GM23338 (cell line): Measurements from ENCODE around the gene PTPRE. TPM values are rescaled to one million over a fixed set of nuclear protein-coding genes. Genes with fewer than 3 reads are reported as not detected.

Experiments
- ATAC-seq: fragments of 200-7000 bp; cut with Tn5 transposase; 3 replicates; pipeline ENCODE4 v1.9.1; 2020
- DNase-seq: peaks from one replicate; pipeline ENCODE4 v3.0.0-alpha.2; 2015; ENCODE audit warnings: low spot score
- H2AFZ ChIP-seq: fragments of 200-600 bp; sonication (generic); 2 replicates; pipeline ENCODE4 v1.8.0; 2016; ENCODE audit warnings: antibody characterized with exemption, mild to moderate bottlenecking, moderate library complexity
- H3F3A ChIP-seq: fragments of 200-600 bp; sonication (generic); replicated peaks from 2 replicates; pipeline ENCODE4 v1.8.0; 2017; ENCODE audit warnings: antibody characterized with exemption, mixed run types, low read depth
- H3K27ac ChIP-seq: fragments of 200-600 bp; sonication (generic); 2 replicates; pipeline ENCODE4 v1.6.1; 2016; ENCODE audit warnings: low read depth
- H3K27me3 ChIP-seq: fragments of 200-600 bp; sonication (generic); 2 replicates; pipeline ENCODE4 v1.8.0; 2016; ENCODE audit warnings: mild to moderate bottlenecking, mixed run types, moderate library complexity; ENCODE audit not compliant: insufficient read depth
- H3K36me3 ChIP-seq: fragments of 200-600 bp; sonication (generic); 2 replicates; pipeline ENCODE4 v1.8.0; 2016; ENCODE audit warnings: mild to moderate bottlenecking; ENCODE audit not compliant: insufficient read depth
- H3K4me1 ChIP-seq: fragments of 200-600 bp; sonication (generic); 2 replicates; pipeline ENCODE4 v1.8.0; 2016; ENCODE audit warnings: mild to moderate bottlenecking, moderate library complexity; ENCODE audit not compliant: insufficient read depth
- H3K4me2 ChIP-seq: fragments of 200-600 bp; sonication (generic); 2 replicates; pipeline ENCODE4 v1.7.1; 2017; ENCODE audit warnings: mixed run types
- H3K4me3 ChIP-seq: fragments of 200-600 bp; sonication (generic); 2 replicates; pipeline ENCODE4 v1.6.1; 2016; ENCODE audit warnings: mixed run types
- H3K79me2 ChIP-seq: fragments of 200-600 bp; sonication (generic); replicated peaks from 2 replicates; pipeline ENCODE4 v1.8.0; 2017; ENCODE audit warnings: mild to moderate bottlenecking; ENCODE audit not compliant: insufficient read depth
- H3K9me2 ChIP-seq: fragments of 200-600 bp; sonication (generic); 2 replicates; pipeline ENCODE4 v1.8.0; 2017; ENCODE audit not compliant: insufficient read depth
- H4K20me1 ChIP-seq: fragments of 200-600 bp; sonication (generic); replicated peaks from 2 replicates; pipeline ENCODE4 v1.8.0; 2017; ENCODE audit warnings: mild to moderate bottlenecking; ENCODE audit not compliant: insufficient read depth
- H3K27ac Mint-ChIP-seq: 2 replicates; pipeline ENCODE4 v1.8.0; 2020; ENCODE audit warnings: inconsistent platforms, mild to moderate bottlenecking, moderate library complexity, mixed read lengths
- H3K27me3 Mint-ChIP-seq: 3 replicates; pipeline ENCODE4 v1.8.0; 2022; ENCODE audit warnings: low read depth, mild to moderate bottlenecking, moderate library complexity, mixed read lengths, inconsistent platforms; ENCODE audit not compliant: insufficient read depth, poor library complexity
- H3K36me3 Mint-ChIP-seq: 3 replicates; pipeline ENCODE4 v1.8.0; 2021; ENCODE audit warnings: low read depth, mild to moderate bottlenecking, inconsistent platforms, moderate library complexity, mixed read lengths
- H3K4me1 Mint-ChIP-seq: 3 replicates; pipeline ENCODE4 v1.8.0; 2020; ENCODE audit warnings: mild to moderate bottlenecking, inconsistent platforms, mixed read lengths
- H3K4me3 Mint-ChIP-seq: 3 replicates; pipeline ENCODE4 v1.8.0; 2021; ENCODE audit warnings: moderate library complexity, mild to moderate bottlenecking, inconsistent platforms, mixed read lengths
- H3K9me3 Mint-ChIP-seq: 3 replicates; pipeline ENCODE4 v1.8.0; 2020; ENCODE audit warnings: moderate library complexity, mild to moderate bottlenecking, inconsistent platforms, mixed read lengths
- CREB1 ChIP-seq: fragments of 250-450 bp; sonication (Bioruptor Pico); IDR thresholded peaks from 2 replicates; pipeline ENCODE4 v1.5.0; 2020; ENCODE audit warnings: low read depth, mild to moderate bottlenecking, moderate library complexity
- EZH2 ChIP-seq: fragments of 200-600 bp; sonication (generic); IDR thresholded peaks from one replicate; pipeline ENCODE4 v1.8.0; 2017; ENCODE audit warnings: antibody characterized with exemption, mild to moderate bottlenecking, low read depth; ENCODE audit not compliant: unreplicated experiment
- EZH2phosphoT487 ChIP-seq: fragments of 200-600 bp; sonication (generic); IDR thresholded peaks from one replicate; pipeline ENCODE4 v1.8.1; 2018; ENCODE audit warnings: antibody characterized with exemption; ENCODE audit not compliant: unreplicated experiment
- JUNB ChIP-seq: IDR thresholded peaks from one replicate; pipeline ENCODE4 v1.6.1; 2016; ENCODE audit warnings: antibody characterized with exemption; ENCODE audit not compliant: unreplicated experiment
- NANOG ChIP-seq: IDR thresholded peaks from 2 replicates; pipeline ENCODE4 v1.6.1; 2016; ENCODE audit warnings: antibody characterized with exemption, borderline replicate concordance
- POLR2AphosphoS5 ChIP-seq: IDR thresholded peaks from 2 replicates; pipeline ENCODE4 v1.6.1; 2016; ENCODE audit warnings: antibody characterized with exemption, low read depth
- STAT1 ChIP-seq: IDR thresholded peaks from one replicate; pipeline ENCODE4 v1.6.1; 2016; ENCODE audit warnings: antibody characterized with exemption; ENCODE audit not compliant: unreplicated experiment
- ZNF114 ChIP-seq: fragments of 250-450 bp; sonication (Bioruptor Pico); IDR thresholded peaks from 2 replicates; pipeline ENCODE4 v1.5.0; 2020; ENCODE audit warnings: mild to moderate bottlenecking, moderate library complexity
- ZNF331 ChIP-seq: fragments of 250-450 bp; sonication (Bioruptor Pico); IDR thresholded peaks from 2 replicates; pipeline ENCODE4 v1.5.0; 2020; ENCODE audit warnings: low read depth, mild to moderate bottlenecking, moderate library complexity
- polyA plus RNA-seq: library from polyadenylated mRNA; unstranded; fragments of >200 nt; fragmentation: Nextera tagmentation; extraction: Ambion mirVana; gene quantifications from 2 replicates; pipeline ENCODE4 v1.2.1, GENCODE V29; 2016
- total RNA-seq: library from RNA; depleted of rRNA; stranded (reverse); fragments of >200 nt; shearing (Covaris generic); gene quantifications from 2 replicates; pipeline ENCODE4 v1.2.3, GENCODE V29; 2014
- TF ChIP-seq, protein P1 (sequence below): IDR thresholded peaks from one replicate; pipeline ENCODE4 v1.6.1; 2018; ENCODE audit warnings: antibody characterized with exemption; ENCODE audit not compliant: unreplicated experiment
- TF ChIP-seq, protein P2 (sequence below), 2 experiments: fragments of 200-600 bp in 1 of 2; sonication (generic) in 1 of 2; conservative IDR thresholded peaks; 2 replicates each; pipeline versions ENCODE4 v1.5.1 to v1.6.1; 2016 to 2017; ENCODE audit warnings: antibody characterized with exemption in 2 of 2, low read depth in 2 of 2, mild to moderate bottlenecking in 2 of 2, moderate library complexity in 1 of 2
- TF ChIP-seq, protein P3 (sequence below): IDR thresholded peaks from 2 replicates; pipeline ENCODE4 v1.6.1; 2016; ENCODE audit warnings: antibody characterized with exemption

Gene PTPRE
- total and polyA plus RNA-seq, 2 experiments from 2014 or later, result 0.34 to 0.42 TPM

DNA sequence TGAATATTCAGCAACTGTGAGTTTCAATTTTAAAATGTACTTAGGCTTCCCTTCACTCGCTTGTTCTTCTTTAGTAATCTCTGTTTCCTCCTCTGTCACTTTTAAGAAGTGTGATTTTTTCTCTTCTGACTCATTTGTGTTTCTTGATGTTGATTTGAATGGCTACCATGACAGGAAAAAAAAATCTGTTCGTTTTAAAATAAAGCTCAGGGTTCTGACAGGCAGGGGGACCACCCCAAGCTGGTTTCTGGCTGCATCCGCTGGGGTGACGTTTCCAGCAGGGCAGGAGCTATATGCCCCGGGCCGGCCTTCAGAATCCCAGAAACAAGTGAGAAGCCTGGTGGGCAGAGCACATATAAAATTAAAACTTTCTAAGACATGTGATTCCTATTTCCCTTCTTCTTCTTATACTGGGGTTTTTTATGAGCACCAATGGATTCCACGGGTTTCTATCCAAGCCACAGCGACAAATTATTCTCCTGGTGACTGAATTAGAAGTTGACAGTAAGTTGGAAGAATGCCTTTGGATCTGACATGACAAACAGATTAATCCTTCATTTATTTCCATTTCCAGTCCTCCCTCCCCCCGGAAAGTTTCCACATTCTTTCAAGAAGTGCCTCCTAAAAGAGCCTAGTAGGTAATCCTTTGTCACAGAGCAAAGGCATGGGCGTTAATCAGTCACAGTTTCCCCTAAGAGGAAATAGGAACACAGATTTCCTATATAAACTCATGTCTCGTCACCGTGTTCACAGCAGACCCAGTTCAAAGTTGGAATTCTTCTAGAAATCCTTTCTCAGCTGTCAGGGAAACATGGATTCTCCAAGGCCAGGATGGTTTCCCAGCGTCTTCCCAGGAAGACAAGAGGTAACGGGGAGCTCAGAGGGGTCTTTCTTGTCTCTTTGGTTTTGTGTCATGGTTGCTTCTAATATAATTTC lies 79.9 kb downstream of the PTPRE start (continued):
- TF ChIP-seq, protein P1, sequence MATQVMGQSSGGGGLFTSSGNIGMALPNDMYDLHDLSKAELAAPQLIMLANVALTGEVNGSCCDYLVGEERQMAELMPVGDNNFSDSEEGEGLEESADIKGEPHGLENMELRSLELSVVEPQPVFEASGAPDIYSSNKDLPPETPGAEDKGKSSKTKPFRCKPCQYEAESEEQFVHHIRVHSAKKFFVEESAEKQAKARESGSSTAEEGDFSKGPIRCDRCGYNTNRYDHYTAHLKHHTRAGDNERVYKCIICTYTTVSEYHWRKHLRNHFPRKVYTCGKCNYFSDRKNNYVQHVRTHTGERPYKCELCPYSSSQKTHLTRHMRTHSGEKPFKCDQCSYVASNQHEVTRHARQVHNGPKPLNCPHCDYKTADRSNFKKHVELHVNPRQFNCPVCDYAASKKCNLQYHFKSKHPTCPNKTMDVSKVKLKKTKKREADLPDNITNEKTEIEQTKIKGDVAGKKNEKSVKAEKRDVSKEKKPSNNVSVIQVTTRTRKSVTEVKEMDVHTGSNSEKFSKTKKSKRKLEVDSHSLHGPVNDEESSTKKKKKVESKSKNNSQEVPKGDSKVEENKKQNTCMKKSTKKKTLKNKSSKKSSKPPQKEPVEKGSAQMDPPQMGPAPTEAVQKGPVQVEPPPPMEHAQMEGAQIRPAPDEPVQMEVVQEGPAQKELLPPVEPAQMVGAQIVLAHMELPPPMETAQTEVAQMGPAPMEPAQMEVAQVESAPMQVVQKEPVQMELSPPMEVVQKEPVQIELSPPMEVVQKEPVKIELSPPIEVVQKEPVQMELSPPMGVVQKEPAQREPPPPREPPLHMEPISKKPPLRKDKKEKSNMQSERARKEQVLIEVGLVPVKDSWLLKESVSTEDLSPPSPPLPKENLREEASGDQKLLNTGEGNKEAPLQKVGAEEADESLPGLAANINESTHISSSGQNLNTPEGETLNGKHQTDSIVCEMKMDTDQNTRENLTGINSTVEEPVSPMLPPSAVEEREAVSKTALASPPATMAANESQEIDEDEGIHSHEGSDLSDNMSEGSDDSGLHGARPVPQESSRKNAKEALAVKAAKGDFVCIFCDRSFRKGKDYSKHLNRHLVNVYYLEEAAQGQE, result no peak
- TF ChIP-seq EZH2phosphoT487 (no peak), CREB1 (CRISPR knock-in tag) (no peak), EZH2 (no peak), ZNF114 (CRISPR knock-in tag) (no peak), STAT1 (no peak), NANOG (no peak), POLR2AphosphoS5 (no peak)

DNA sequence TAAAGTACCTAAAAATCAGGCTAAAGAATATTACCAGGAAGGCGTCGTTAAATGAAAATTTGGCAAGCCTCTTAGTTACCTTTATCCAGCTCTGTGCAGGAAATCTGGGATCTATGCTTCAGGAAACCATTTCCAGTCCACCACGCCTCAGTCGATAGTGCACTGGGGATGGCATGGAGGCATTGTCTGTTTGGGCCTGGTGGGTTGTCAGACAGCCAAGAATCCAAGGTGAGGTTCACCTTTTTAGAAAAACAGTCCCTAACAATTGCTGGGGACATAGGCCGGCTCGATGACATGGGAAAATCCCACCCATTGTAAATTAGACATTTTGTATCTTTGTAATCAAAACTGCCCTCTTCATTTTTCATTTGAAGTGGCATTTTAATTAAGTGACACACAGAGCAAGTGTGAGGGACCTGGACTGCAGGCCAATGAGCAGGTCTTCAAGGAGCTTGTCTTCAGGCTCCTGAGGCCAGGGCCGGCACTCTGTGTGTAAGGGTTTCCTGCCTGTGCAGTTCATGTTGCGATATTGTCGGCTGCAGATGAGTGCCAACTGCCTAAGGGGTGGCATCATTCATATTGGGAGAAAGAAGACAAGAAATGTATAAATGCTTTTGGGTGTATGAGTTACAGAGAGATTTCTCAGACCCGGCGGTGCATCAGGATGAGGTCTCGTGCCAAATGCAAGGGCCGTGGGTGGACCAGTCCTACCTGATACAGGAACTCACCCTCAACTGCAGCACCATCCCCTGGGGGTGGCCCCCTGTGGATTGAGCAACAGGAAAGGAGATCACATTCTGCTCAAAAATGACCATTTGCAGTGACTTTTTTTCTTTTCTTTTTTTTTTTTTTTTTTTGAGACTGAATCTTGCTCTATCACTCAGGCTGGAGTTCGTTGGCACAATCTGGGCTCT lies 80.8 kb downstream of the PTPRE start:
- Histone ChIP-seq H3F3A (no peaks in the 10 kb centered on the region), H3K27ac (no peak overlapping the region), H3K4me1 (no peaks in the 10 kb centered on the region), H3K79me2 (no peaks in the 10 kb centered on the region), H3K9me2 (no peaks in the 10 kb centered on the region), H3K4me3 (no peak overlapping the region), H3K4me2 (no peak overlapping the region), H2AFZ (no peak overlapping the region), H3K36me3 (no peaks in the 10 kb centered on the region), H4K20me1 (no peaks in the 10 kb centered on the region), H3K27me3 (no peaks in the 10 kb centered on the region)
- DNase-seq (no peak), ATAC-seq (no peak)
- Mint-ChIP-seq H3K27ac (no peak overlapping the region), H3K27me3 (peaks cover 2% of the 10 kb centered on the region), H3K36me3 (no peaks in the 10 kb centered on the region), H3K9me3 (no peaks in the 10 kb centered on the region), H3K4me1 (no peaks in the 10 kb centered on the region; the same call in 2 of the 3 replicates), H3K4me3 (no peak overlapping the region)
- no peak for TF ChIP-seq JUNB
- no peak for TF ChIP-seq ZNF114 (CRISPR knock-in tag)
- TF ChIP-seq, protein P1, result no peak
- no peak for TF ChIP-seq CREB1 (CRISPR knock-in tag)
- no peak for TF ChIP-seq NANOG
- TF ChIP-seq, protein P2, sequence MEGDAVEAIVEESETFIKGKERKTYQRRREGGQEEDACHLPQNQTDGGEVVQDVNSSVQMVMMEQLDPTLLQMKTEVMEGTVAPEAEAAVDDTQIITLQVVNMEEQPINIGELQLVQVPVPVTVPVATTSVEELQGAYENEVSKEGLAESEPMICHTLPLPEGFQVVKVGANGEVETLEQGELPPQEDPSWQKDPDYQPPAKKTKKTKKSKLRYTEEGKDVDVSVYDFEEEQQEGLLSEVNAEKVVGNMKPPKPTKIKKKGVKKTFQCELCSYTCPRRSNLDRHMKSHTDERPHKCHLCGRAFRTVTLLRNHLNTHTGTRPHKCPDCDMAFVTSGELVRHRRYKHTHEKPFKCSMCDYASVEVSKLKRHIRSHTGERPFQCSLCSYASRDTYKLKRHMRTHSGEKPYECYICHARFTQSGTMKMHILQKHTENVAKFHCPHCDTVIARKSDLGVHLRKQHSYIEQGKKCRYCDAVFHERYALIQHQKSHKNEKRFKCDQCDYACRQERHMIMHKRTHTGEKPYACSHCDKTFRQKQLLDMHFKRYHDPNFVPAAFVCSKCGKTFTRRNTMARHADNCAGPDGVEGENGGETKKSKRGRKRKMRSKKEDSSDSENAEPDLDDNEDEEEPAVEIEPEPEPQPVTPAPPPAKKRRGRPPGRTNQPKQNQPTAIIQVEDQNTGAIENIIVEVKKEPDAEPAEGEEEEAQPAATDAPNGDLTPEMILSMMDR (conservative IDR thresholded peaks at IDR 0.05; ENCODE audit: low read depth in 2 of 2), result no peak
- no peak for TF ChIP-seq ZNF331
- TF ChIP-seq STAT1, result no peak
- TF ChIP-seq, protein P3, sequence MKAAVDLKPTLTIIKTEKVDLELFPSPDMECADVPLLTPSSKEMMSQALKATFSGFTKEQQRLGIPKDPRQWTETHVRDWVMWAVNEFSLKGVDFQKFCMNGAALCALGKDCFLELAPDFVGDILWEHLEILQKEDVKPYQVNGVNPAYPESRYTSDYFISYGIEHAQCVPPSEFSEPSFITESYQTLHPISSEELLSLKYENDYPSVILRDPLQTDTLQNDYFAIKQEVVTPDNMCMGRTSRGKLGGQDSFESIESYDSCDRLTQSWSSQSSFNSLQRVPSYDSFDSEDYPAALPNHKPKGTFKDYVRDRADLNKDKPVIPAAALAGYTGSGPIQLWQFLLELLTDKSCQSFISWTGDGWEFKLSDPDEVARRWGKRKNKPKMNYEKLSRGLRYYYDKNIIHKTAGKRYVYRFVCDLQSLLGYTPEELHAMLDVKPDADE, result no peak
- no peak for TF ChIP-seq EZH2
- TF ChIP-seq EZH2phosphoT487, result no peak
- no peak for TF ChIP-seq POLR2AphosphoS5
